LoVo (cell line): Measurements from ENCODE around the gene MARK3.

Experiments
- DNase-seq: peaks from one replicate; pipeline ENCODE4 v3.0.0-alpha.2; 2016; ENCODE audit warnings: low spot score

The MARK3 gene

GRCh38 chr14:103539056-103539825, 154.0 kb downstream of the MARK3 start:
- DNase-seq, result no peak

GRCh38 chr14:103540821-103541708, 155.8 kb downstream of the MARK3 start:
- DNase-seq, result no peak

- no peak for DNase-seq
These were observed 156.7 kb downstream of the MARK3 start for GRCh38 chr14:103541709-103542604.

GRCh38 chr14:103542605-103543088, 157.4 kb downstream of the MARK3 start:
- DNase-seq, result no peak

GRCh38 chr14:103543140-103543539, 157.9 kb downstream of the MARK3 start:
- DNase-seq, result no peak

DNA sequence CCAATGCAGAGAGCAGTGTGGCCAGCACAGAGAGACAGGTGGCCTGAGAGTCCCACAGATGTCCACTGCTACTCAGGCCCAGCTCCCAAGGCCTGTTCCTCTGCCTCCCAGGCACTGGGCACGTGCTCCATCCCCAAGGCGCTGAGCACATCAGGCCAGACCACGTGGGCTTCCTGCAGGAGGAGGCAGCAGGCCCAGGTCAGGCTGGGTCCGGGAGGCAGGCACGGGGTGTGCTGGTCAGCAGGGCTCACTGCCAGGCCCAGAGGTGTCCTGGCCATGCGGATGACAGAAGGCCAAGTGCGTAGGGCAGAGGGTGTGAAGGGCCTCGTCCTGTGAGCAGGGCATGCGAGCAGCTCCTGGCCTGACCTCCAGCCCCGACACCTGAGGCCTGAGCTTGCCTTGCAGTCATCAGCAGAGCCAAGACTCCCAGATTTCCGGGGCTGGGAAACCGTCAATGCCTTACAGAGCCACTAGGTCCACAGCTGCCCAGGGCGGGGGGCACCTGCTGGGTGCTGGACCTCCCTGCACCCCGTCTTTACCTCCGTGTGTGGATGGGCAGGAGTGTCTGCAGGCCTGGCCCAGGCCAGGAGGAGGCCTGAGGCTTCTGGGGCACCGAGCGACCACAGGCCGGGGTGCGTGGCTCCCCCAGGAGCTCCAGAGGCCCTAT, 158.6 kb downstream of the MARK3 start:
- DNase-seq, result no peak

DNA sequence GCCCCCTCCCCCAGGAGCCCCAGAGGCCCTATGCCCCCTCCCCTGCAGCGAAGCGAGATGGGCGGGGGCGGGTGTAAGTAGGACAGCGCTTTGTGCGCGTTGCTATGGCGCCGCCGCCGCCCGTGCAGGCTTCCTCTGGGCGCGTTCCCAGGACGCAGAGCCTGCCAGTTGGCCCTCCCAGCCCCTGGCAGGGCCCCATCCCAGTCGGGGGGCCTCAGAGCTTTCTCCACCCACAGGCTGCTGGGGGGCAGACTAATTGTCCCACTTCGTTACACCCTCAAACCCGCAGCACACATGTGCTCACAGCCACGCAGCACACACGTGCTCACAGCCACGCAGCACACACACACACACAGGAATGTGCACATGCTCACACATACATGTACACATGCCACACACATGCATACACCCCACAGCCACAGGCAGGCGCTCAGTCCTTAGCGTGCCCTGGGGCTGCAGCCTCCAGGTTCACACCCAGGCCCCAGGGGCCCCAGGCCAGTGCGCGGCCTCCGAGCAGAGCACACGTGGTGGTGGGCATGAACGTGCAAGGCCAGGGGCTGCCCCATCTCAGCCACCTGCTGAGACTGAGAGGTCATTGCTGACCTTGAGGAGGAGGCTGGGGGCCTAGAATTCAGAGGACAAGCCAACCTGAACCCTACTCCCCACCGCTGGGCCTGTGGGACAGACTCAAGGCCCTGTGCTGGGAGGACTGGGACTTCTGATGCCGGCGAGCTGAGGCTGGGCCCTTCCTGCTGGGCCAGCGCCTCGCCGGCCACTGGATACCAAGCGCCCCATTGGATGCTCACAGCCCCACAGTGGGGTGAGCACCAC, 159.4 kb downstream of the MARK3 start:
- no peak for DNase-seq

DNA sequence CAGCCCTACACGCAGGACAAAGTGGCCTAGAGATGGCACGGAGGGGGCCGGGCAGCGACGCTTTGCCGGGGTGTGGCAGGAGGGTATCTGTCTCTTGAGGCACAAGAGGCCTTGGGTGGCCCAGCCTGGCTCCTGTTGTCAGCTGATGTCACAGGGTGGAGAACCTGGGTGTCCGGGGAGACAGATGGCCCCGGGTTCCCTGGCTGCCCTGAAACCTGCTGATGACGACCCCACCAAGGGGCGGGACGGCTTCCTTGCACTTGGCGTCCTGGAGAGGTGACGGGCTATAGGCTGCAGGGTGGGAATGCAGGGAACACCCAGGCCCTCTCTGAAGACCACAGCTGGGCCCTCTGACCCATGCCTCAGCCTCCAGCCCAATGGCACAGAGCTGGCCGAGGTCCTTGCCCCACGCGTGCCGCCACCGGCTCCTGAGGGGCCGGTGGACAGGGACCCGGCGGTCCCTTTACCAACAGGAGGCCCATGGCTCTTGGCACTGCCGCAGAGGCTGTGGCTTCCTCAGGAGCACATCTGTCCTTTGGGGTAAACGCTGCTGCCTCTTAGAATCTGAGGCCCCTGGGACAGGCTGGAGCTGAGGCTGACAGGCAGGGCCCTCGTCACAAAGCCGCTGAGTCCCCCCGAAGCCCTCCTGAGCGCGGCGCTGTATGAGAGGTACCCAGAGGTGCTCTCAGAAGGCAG, 160.2 kb downstream of the MARK3 start:
- DNase-seq, result no peak

- no peak for DNase-seq
These were observed 160.9 kb downstream of the MARK3 start for GRCh38 chr14:103545915-103546651.

DNA sequence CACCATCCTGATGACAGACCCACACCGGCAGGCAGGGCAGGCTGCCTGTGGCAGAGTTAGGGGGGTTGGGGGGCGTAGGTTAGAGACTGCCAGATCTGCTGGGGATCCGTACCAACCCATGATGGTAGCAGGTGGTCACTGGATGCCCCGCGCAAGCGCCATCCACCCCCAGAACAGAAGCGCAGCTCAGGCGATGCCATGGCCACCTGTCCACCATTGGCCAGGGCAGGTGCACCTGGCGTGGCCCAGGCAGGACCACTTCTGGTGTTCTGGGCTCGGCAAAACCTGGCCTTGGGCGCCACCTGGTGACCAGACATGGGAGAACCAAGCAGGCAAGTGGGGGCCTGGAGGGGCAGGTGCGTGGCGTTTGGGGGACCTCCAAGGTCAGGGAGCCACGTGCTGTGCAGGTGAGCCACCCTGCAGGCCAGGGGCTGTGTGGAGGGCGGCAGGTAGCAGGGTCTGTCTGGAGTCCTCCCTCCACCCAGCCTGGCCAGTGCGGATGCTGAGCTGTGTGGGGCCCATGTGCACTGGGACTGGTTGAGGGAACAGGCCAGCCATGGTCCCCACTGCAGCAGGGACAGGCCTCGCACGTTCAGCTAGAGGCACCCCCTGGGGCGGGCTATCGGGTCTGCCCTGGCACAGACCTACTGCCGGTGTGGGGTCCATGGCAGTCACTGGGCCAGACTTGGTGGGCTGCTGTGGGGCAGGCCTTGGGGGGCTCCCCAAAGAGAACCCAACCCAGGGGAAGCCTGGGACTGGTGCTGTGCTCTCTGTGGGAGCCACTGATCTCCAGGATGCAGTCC, 161.6 kb downstream of the MARK3 start:
- peak; percentile 49 for DNase-seq

GRCh38 chr14:103547455-103547940, 162.3 kb downstream of the MARK3 start:
- DNase-seq, result no peak

- no peak for DNase-seq
These were observed 162.8 kb downstream of the MARK3 start for GRCh38 chr14:103547941-103548462.

DNA sequence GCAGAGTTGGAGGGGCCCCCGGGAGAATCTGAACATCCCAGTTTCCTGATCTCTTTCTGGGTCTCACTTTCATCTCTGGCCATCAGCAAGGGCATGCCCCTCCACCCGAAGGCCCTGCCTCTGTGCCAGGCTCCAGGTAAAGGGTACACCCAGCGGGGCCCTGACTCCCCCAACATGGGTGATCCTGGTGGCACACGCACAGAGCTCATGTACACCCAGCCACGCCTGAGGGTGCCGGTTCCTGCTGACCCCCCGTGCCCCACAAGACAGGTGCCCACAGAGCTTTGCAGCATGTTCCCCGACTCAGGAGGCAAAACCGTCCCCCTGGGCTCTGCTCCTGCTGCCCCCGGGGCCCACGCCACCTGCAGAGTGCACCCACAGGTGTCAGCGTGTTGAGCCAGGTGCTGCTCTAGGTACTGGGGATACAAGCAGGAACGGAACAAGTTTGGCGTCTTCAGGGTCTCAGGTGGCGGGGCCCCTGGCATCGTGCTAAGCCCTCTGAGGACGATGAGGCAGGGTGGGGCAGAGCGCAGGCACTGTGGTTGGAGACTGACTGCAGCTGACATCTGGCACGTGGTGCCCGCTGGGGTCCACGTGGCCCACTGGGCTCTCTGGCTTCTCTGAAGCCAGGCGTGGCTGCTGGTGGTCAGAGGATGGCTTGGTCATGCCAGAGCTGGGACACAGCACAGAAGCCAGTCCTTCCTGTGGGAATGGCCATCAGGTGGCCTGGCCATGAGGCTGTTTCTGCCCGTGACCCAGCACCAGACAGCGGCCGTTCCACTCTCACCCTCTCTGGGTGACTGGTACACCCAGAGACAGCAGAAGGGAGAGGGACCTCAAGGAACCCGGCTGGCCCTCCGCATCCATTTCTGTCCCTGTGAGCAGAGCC, 163.5 kb downstream of the MARK3 start:
- no peak for DNase-seq

DNA sequence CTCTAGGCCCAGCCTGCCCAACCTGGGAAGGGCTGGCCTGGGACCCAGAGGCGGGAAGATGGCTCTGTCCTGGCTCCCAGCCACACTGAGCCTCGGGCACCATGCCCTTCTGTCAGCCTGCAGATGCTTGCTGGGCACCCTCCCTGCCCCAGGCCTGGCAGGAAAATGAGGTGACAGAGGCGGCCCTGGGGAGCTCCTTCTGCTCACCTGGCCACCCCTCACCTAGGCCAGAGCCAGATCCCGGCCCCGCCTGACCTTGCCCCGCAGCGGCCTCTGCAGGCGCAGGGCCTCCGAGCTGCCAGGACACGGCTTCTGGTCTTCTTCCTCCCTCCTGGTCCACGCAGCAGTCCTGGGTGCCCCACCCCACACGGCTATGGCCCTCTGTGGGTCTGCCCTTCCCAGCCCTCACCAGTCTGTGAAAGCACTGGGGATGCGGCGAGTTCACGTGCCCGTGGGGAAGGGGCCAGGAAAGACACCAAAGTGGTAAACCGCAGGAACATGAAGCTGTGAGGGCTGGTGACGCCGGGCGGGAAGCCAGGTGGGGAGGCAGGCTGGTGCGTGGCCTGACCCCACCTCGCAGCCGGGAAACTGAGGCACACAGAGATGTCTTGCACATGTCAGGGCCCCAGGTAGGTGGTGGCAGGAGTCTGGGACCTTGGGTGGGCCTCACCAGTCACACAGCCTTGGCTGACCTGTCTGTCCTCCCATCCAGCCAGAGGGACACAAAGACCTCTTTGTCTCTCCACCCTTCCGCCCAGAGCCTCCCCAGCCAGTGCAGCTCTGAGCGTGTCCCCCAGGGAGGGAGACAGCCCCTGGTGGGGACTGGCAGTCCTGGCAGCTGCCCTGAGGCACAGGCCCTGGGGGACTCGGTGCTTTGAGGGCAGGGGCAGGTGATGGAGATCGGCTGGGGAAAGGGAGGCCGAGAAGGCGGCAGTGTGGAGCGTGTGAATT, 164.4 kb downstream of the MARK3 start:
- DNase-seq, result no peak

DNA sequence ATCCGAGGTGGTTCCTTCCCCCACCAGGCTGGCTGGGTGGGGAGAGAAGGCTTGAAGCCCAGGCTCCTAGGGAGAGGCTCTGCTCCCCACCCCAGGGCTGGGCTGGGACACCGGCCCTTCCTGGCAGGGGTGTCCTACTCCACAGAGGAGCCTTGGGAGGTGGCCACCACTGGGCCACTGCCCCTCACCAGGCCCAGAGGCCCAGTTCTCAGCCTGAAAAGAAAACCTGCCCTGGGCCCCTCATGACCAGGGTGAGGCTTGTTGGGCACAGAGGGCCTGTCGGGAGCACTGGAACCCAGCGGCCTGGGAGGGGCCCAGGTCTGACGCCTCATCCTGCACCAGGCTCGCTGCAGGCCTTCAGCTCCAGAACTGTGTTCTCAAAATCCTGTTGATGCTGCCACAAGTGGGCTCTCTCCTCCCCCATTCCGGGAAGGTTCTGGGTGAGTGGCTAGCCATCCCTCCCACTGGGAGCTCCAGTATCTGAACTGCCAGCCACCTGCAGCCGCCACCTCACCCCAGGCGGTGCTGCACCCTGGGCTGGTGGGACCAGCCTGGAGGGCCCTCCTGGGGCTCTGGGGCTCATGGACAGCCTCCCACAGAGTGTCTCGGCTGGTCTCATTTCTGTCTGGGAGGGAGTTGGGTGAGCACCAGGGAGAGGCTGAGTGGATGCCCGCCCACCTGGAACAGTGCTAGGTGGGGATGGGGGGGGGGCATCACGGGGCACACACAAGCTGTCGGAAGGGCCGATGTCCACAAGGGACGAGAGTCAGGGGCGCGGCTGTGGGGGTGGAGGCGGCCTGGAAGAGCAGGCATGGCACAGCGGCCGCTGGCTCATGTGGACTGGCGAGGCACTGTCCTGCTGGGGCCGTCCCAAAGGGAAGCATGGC, 165.5 kb downstream of the MARK3 start:
- no peak for DNase-seq
